ENCODE results near the gene SIX5.
A peak's percentile ranks its signal among the peaks of the same experiment; 100 is the strongest.

Gene SIX5

DNA sequence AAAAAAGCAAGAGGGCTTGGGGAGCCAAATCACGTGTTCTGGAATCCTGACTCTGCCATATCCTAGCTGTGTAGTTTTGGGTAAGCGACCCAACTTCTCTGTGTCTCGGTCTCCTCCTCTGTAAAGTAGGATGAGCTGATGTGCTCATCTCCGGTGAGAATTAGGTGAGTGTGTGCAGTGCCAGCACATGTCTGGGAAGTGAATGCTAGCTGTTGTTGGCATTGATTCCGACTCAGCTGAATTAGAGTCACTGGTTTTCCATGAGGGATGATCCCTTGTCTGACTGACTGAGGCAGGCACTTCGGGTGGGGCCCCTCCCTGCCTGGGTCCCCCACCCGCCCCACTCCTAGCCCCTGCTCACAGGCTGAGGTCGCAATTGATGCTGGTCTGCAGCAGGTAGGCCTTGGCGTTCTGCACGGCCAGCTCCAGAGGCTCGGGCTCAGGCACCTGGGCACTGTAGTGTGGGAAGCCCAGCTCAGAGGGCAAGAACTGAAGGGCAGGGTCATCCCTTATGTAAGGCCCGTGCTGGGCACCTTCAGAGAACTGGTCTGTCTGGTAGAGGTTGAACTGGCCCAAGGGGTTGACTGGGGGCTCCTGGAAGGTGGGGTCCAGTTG is 45.2 kb upstream of the SIX5 start:
- Histone ChIP-seq H2AFZ (ENCODE audit: low read length) (no peak overlapping the region), H3K9me3 (ENCODE audit: insufficient read depth, low read depth, low read length) (no peaks in the 10 kb centered on the region), H4K20me1 (ENCODE audit: insufficient read depth, low read length, poor library complexity, severe bottlenecking) (no peaks in the 10 kb centered on the region), H3K4me2 (ENCODE audit: low read depth, low read length, poor library complexity, severe bottlenecking) (no peak overlapping the region), H3K9ac (ENCODE audit: low read depth, low read length, poor library complexity, severe bottlenecking) (no peak overlapping the region), H3K27me3 (ENCODE audit: insufficient read depth, low read length, poor library complexity, severe bottlenecking) (no peaks in the 10 kb centered on the region), H3K9me2 (replicated peaks; ENCODE audit: low read depth, low read length) (no peaks in the 10 kb centered on the region), H3K4me1 (ENCODE audit: insufficient read depth, low read length, poor library complexity, severe bottlenecking) (peaks cover 5% of the 10 kb centered on the region), H3K36me3 (ENCODE audit: insufficient read depth, low read length) (no peaks in the 10 kb centered on the region), H3K4me3 (ENCODE audit: low read length, poor library complexity, severe bottlenecking) (no peak overlapping the region), H3K79me2 (ENCODE audit: insufficient read depth, low read length) (no peaks in the 10 kb centered on the region), H3F3A (ENCODE audit: low read depth) (no peaks in the 10 kb centered on the region)
- TF ChIP-seq, protein P1, sequence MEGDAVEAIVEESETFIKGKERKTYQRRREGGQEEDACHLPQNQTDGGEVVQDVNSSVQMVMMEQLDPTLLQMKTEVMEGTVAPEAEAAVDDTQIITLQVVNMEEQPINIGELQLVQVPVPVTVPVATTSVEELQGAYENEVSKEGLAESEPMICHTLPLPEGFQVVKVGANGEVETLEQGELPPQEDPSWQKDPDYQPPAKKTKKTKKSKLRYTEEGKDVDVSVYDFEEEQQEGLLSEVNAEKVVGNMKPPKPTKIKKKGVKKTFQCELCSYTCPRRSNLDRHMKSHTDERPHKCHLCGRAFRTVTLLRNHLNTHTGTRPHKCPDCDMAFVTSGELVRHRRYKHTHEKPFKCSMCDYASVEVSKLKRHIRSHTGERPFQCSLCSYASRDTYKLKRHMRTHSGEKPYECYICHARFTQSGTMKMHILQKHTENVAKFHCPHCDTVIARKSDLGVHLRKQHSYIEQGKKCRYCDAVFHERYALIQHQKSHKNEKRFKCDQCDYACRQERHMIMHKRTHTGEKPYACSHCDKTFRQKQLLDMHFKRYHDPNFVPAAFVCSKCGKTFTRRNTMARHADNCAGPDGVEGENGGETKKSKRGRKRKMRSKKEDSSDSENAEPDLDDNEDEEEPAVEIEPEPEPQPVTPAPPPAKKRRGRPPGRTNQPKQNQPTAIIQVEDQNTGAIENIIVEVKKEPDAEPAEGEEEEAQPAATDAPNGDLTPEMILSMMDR (conservative IDR thresholded peaks at IDR 0.05; ENCODE audit: low read length) = no peak
- no peak for TF ChIP-seq EZH2phosphoT487 (IDR thresholded peaks at IDR 0.05; ENCODE audit: borderline replicate concordance)

GRCh38 chr19:45812297-45812696 is 43.2 kb upstream of the SIX5 start:
- H4K20me1 ChIP-seq (ENCODE audit: insufficient read depth, low read length, poor library complexity, severe bottlenecking) = no peaks in the 10 kb centered on the region
- H3K9me2 ChIP-seq (replicated peaks; ENCODE audit: low read depth, low read length) = no peaks in the 10 kb centered on the region
- no peak overlapping the region for H2AFZ ChIP-seq (ENCODE audit: low read length)
- no peak overlapping the region for H3K4me3 ChIP-seq (ENCODE audit: low read length, poor library complexity, severe bottlenecking)
- no peak overlapping the region for H3K4me2 ChIP-seq (ENCODE audit: low read depth, low read length, poor library complexity, severe bottlenecking)
- H3K79me2 ChIP-seq (ENCODE audit: insufficient read depth, low read length) = no peaks in the 10 kb centered on the region
- no peaks in the 10 kb centered on the region for H3K27me3 ChIP-seq (ENCODE audit: insufficient read depth, low read length, poor library complexity, severe bottlenecking)
- H3K4me1 ChIP-seq (ENCODE audit: insufficient read depth, low read length, poor library complexity, severe bottlenecking) = peaks cover 5% of the 10 kb centered on the region
- H3K9ac ChIP-seq (ENCODE audit: low read depth, low read length, poor library complexity, severe bottlenecking) = no peak overlapping the region
- TF ChIP-seq EZH2phosphoT487 (IDR thresholded peaks at IDR 0.05; ENCODE audit: borderline replicate concordance) = no peak
- TF ChIP-seq, protein P1 (conservative IDR thresholded peaks at IDR 0.05; ENCODE audit: low read length) = no peak
- no peaks in the 10 kb centered on the region for H3K9me3 ChIP-seq (ENCODE audit: insufficient read depth, low read depth, low read length)
- no peaks in the 10 kb centered on the region for H3K36me3 ChIP-seq (ENCODE audit: insufficient read depth, low read length)
- H3F3A ChIP-seq (ENCODE audit: low read depth) = no peaks in the 10 kb centered on the region

GRCh38 chr19:45809643-45810159 is 40.6 kb upstream of the SIX5 start:
- Histone ChIP-seq H3K9ac (ENCODE audit: low read depth, low read length, poor library complexity, severe bottlenecking) (no peak overlapping the region), H4K20me1 (ENCODE audit: insufficient read depth, low read length, poor library complexity, severe bottlenecking) (no peaks in the 10 kb centered on the region), H2AFZ (ENCODE audit: low read length) (peak overlapping the region; percentile 57; the same call in 1 of the 2 replicates), H3K27me3 (ENCODE audit: insufficient read depth, low read length, poor library complexity, severe bottlenecking) (no peaks in the 10 kb centered on the region), H3K9me3 (ENCODE audit: insufficient read depth, low read depth, low read length) (no peaks in the 10 kb centered on the region), H3K4me3 (ENCODE audit: low read length, poor library complexity, severe bottlenecking) (peak overlapping the region; percentile 22), H3K9me2 (replicated peaks; ENCODE audit: low read depth, low read length) (no peaks in the 10 kb centered on the region), H3F3A (ENCODE audit: low read depth) (no peaks in the 10 kb centered on the region), H3K79me2 (ENCODE audit: insufficient read depth, low read length) (no peaks in the 10 kb centered on the region), H3K4me2 (ENCODE audit: low read depth, low read length, poor library complexity, severe bottlenecking) (peak overlapping the region; percentile 42), H3K36me3 (ENCODE audit: insufficient read depth, low read length) (no peaks in the 10 kb centered on the region), H3K4me1 (ENCODE audit: insufficient read depth, low read length, poor library complexity, severe bottlenecking) (peaks cover 5% of the 10 kb centered on the region)
- TF ChIP-seq, protein P1 (conservative IDR thresholded peaks at IDR 0.05; ENCODE audit: low read length) = no peak
- TF ChIP-seq EZH2phosphoT487 (IDR thresholded peaks at IDR 0.05; ENCODE audit: borderline replicate concordance) = no peak

Measured in Loucy (cell line).